ENCODE data around the gene CTBP2.

DNA sequence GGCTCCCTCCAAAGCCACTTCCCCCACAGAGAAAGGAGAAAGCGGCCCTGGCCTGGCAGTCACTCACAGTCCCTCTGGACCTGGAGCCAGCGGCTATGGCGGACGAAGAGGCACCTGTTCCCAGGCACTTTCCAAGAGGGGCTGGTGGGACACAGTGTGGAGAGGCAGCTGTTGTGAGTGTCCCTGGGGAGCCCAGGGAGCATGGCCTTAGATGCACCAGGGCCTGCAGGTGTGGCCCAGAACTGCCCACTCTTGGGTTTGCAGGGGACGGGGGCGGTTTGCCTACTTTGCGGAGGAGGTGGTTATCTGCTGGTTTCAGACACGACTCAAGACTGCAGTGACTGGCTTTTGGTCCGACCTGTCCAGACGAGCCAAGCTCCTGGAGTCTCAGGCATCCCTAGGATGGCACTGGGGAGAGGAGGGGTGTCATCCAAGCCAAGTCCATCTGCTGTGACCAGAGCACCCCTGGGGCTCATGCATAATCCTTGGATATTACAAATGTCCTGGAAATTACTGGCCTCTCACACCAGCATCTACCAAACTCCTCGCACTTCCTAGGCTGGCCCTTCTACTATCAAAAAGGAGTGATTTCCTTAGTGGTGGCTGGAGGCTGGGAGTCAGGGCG lies 18.4 kb downstream of the CTBP2 start:
- TF ChIP-seq CTCF (IDR thresholded peaks at IDR 0.05) (no peak), POLR2A (IDR thresholded peaks at IDR 0.05) (no peak)
